B cell (primary cell): ENCODE results near the gene CREBBP. TPM values are rescaled to one million over a fixed set of nuclear protein-coding genes. Genes with fewer than 3 reads are reported as not detected.
A peak's percentile ranks its signal among the peaks of the same experiment; 100 is the strongest.

Source experiments
- ATAC-seq: fragments of 200-7000 bp; cut with Tn5 transposase; one replicate; pipeline ENCODE4 v1.10.0; 2021; ENCODE audit warnings: low read depth, mild to moderate bottlenecking, moderate number of reproducible peaks, moderate library complexity
- CTCF ChIA-PET: fragments of 350-600 bp; sonication (Branson Sonifier 250); formaldehyde crosslinking; loops from one replicate; lab custom pipeline; 2021; ENCODE audit warnings: antibody characterized with exemption, inconsistent platforms; lab: Charles Lee
- POLR2A ChIA-PET: fragments of 350-600 bp; sonication (Branson Sonifier 250); formaldehyde crosslinking; loops from one replicate; lab custom pipeline; 2021; ENCODE audit warnings: antibody characterized with exemption; lab: Charles Lee
- DNase-seq: peaks from one replicate; pipeline ENCODE4 v3.0.0; 2013
- H2AFZ ChIP-seq: 2 replicates; pipeline ENCODE4 v1.6.1; 2012; ENCODE audit warnings: mild to moderate bottlenecking, low read depth, low read length; ENCODE audit not compliant: insufficient read depth, poor library complexity, severe bottlenecking
- H3K27ac ChIP-seq, 2 donors: 1 replicate in 1 of 2; 2 replicates in 1 of 2; pipeline ENCODE4 v1.5.1; 2012 to 2013; ENCODE audit warnings: low read length in 2 of 2, mild to moderate bottlenecking in 2 of 2, moderate library complexity in 1 of 2
- H3K27me3 ChIP-seq, 4 experiments: fragments of 200-600 bp in 1 of 4; sonication (generic) in 1 of 4; replicated peaks in 1 of 4; 1 replicate in 2 of 4; 2 replicates in 2 of 4; pipeline versions ENCODE4 v1.6.1 to v1.7.0; 2013 to 2016; ENCODE audit warnings: low read length in 3 of 4, mild to moderate bottlenecking in 2 of 4, mixed read lengths in 1 of 4, moderate library complexity in 1 of 4; ENCODE audit not compliant: insufficient read depth in 4 of 4, control insufficient read depth in 3 of 4; ENCODE audit errors: control extremely low read depth in 1 of 4
- H3K36me3 ChIP-seq, 2 experiments: replicated peaks in 1 of 2; 1 replicate in 1 of 2; 2 replicates in 1 of 2; pipeline versions ENCODE4 v1.6.1 to v1.7.1; 2013; ENCODE audit warnings: low read length in 1 of 2; ENCODE audit not compliant: insufficient read depth in 2 of 2, control insufficient read depth in 1 of 2; ENCODE audit errors: control extremely low read depth in 1 of 2, extremely low read depth in 1 of 2
- H3K4me1 ChIP-seq, 2 donors: fragments of 200-600 bp in 1 of 2; sonication (generic) in 1 of 2; 1 replicate in 1 of 2; 2 replicates in 1 of 2; pipeline versions ENCODE4 v1.5.1 to v1.6.1; 2013 to 2017; ENCODE audit warnings: low read length in 2 of 2; ENCODE audit not compliant: control insufficient read depth in 2 of 2, insufficient read depth in 2 of 2
- H3K4me2 ChIP-seq: replicated peaks from 2 replicates; pipeline ENCODE3; 2012; ENCODE audit warnings: mild to moderate bottlenecking, low read depth, low read length; ENCODE audit not compliant: poor library complexity, severe bottlenecking
- H3K4me3 ChIP-seq, 5 experiments: fragments of 200-600 bp in 1 of 5; sonication (generic) in 1 of 5; 1 replicate in 3 of 5; 2 replicates in 2 of 5; pipeline versions ENCODE4 v1.5.1 to v1.7.0; 2011 to 2016; ENCODE audit warnings: low read length in 4 of 5, mild to moderate bottlenecking in 4 of 5, low read depth in 2 of 5, control low read depth in 1 of 5, moderate library complexity in 1 of 5; ENCODE audit not compliant: insufficient read depth in 1 of 5; ENCODE audit errors: control extremely low read depth in 1 of 5, extremely low read depth in 1 of 5
- H3K79me2 ChIP-seq: fragments of 200-600 bp; sonication (generic); one replicate; pipeline ENCODE4 v1.6.0; 2016; ENCODE audit warnings: low read length; ENCODE audit not compliant: control insufficient read depth, insufficient read depth
- H3K9ac ChIP-seq: fragments of 200-600 bp; sonication (generic); 2 replicates; pipeline ENCODE4 v1.6.1; 2017; ENCODE audit warnings: mild to moderate bottlenecking, low read length, moderate library complexity
- H3K9me3 ChIP-seq, 3 donors: one replicate each; pipeline versions ENCODE4 v1.6.1 to v1.7.1; 2013; ENCODE audit warnings: low read length in 2 of 3; ENCODE audit not compliant: control insufficient read depth in 2 of 3, insufficient read depth in 1 of 3; ENCODE audit errors: control extremely low read depth in 1 of 3
- H4K20me1 ChIP-seq: 2 replicates; pipeline ENCODE4 v1.6.0; 2012; ENCODE audit warnings: mild to moderate bottlenecking, low read length; ENCODE audit not compliant: insufficient read depth, control insufficient read depth, poor library complexity, severe bottlenecking
- H3K27ac Mint-ChIP-seq: one replicate; pipeline ENCODE4 v1.8.0; 2021; ENCODE audit warnings: mixed read lengths
- H3K27me3 Mint-ChIP-seq: one replicate; pipeline ENCODE4 v1.8.0; 2021; ENCODE audit warnings: mixed read lengths
- H3K4me1 Mint-ChIP-seq: one replicate; pipeline ENCODE4 v1.8.0; 2021; ENCODE audit warnings: mixed read lengths
- H3K4me3 Mint-ChIP-seq: one replicate; pipeline ENCODE4 v1.8.0; 2021; ENCODE audit warnings: mixed read lengths
- H3K9me3 Mint-ChIP-seq: one replicate; pipeline ENCODE4 v1.8.0; 2022; ENCODE audit warnings: mixed read lengths; ENCODE audit not compliant: insufficient read depth
- CTCF ChIP-seq: fragments of 200-600 bp; IDR thresholded peaks from one replicate; pipeline ENCODE4 v1.8.0; 2022; ENCODE audit warnings: antibody characterized with exemption, mild to moderate bottlenecking
- EZH2 ChIP-seq: IDR thresholded peaks from 2 replicates; pipeline ENCODE4 v1.6.1; 2012; ENCODE audit warnings: borderline replicate concordance, low read depth, mild to moderate bottlenecking, moderate library complexity, low read length; ENCODE audit not compliant: insufficient read depth, poor library complexity, severe bottlenecking
- WGBS: methylation state at CpG from one replicate; pipeline ENCODE4 v1.1.5; 2013; ENCODE audit warnings: missing lambda C conversion rate; ENCODE audit not compliant: insufficient coverage; 5-methylcytosine and 5-hydroxymethylcytosine counted together
- intact Hi-C: fragments of 100-400 bp; cut with micrococcal nuclease; formaldehyde crosslinking; loops from one replicate; pipeline ENCODE4 v1.10.0; 2022
- polyA plus RNA-seq: library from polyadenylated mRNA; depleted of rRNA; stranded (reverse); fragments of >200 nt; gene quantifications from 2 replicates; pipeline ENCODE4 v1.2.3, GENCODE V29; 2012
- total RNA-seq, 2 donors: library from RNA; stranded (reverse); fragments of 120-200 nt in 1 of 2; gene quantifications; 1 replicate in 1 of 2; 2 replicates in 1 of 2; pipeline versions ENCODE4 v1.2.3 to v1.2.4, GENCODE V29; 2013 to 2022

The CREBBP gene
- total and polyA plus RNA-seq, 2 donors (not counting 1 experiment from before 2014, with no cell fraction given), result 27.6 to 206 TPM

GRCh38 chr16:3879887-3880564 is 487 bp downstream of the CREBBP start:
- CTCF ChIA-PET, result interaction anchor here (0.9 to 2.8 kb wide), 4 partner anchors 23 to 374 kb away, joined by 3 to 14 read pairs (median 5); no protein-coding TSS in a partner anchor
- peak; percentile 67 for ATAC-seq

More at GRCh38 chr16:3879887-3880564, 487 bp downstream of the CREBBP start:
- H3K27me3 ChIP-seq, result no peaks in the 10 kb centered on the region
- peak; percentile 83 for DNase-seq
- peak overlapping the region; percentile 91 for H3K9ac ChIP-seq
- peaks cover 36 to 42% of the 10 kb centered on the region in 2 donors for H3K4me1 ChIP-seq
- under 1% methylated on average over 110 of the region's 117 CpGs for WGBS
- no peaks in the 10 kb centered on the region for H3K9me3 Mint-ChIP-seq
- H3K36me3 ChIP-seq, result peaks cover 0 to 15% of the 10 kb centered on the region in 2 experiments
- H3K4me2 ChIP-seq, result peak overlapping the region; percentile 95
- H3K4me1 Mint-ChIP-seq, result peaks cover 45% of the 10 kb centered on the region
- peaks cover 57% of the 10 kb centered on the region for H3K79me2 ChIP-seq
- H2AFZ ChIP-seq, result peak overlapping the region; percentile 37
- peak overlapping the region in 4 of 5 experiments; percentile 70 to 85 (median 72) for H3K4me3 ChIP-seq
- peak overlapping the region in 1 of 2 donors; percentile 18 for H3K27ac ChIP-seq
- H3K27me3 Mint-ChIP-seq, result peaks cover 6% of the 10 kb centered on the region
- intact Hi-C loops, result loop anchor here (1.0 to 10.0 kb wide), 5 partner anchors 163 to 597 kb away; partner anchors contain the start of genes TRAP1 and ZNF263
- TF ChIP-seq EZH2 (no peak), CTCF (no peak)
- peaks cover 48% of the 10 kb centered on the region for H4K20me1 ChIP-seq
- peak overlapping the region; percentile 97 for H3K4me3 Mint-ChIP-seq
- H3K9me3 ChIP-seq, result no peaks in the 10 kb centered on the region
- POLR2A ChIA-PET, result no interaction called here
- H3K27ac Mint-ChIP-seq, result peak overlapping the region; percentile 94
